GM10248 (cell line): Measurements from ENCODE around the gene CCNDBP1.

ENCODE experiments used
- CTCF ChIA-PET: fragments of 300-600 bp; sonication (Branson Sonifier 250); formaldehyde crosslinking; extraction: SDS; loops from one replicate; lab custom pipeline; 2021; ENCODE audit warnings: antibody characterized with exemption; lab: Yijun Ruan, JAX
- POLR2A ChIA-PET: fragments of 350-650 bp; sonication (Branson Sonifier 250); formaldehyde crosslinking; extraction: SDS; loops from one replicate; lab custom pipeline; 2020; ENCODE audit warnings: antibody characterized with exemption; lab: Yijun Ruan, JAX
- DNase-seq: peaks from one replicate; pipeline ENCODE4 v3.0.0; 2012; ENCODE audit errors: extremely low spot score
- TF ChIP-seq, protein P1 (sequence below): IDR thresholded peaks from 2 replicates; pipeline ENCODE4 v1.5.1; 2012; ENCODE audit warnings: mild to moderate bottlenecking, low read depth; ENCODE audit errors: extremely low read depth, missing control alignments, control extremely low read depth

The CCNDBP1 gene

DNA sequence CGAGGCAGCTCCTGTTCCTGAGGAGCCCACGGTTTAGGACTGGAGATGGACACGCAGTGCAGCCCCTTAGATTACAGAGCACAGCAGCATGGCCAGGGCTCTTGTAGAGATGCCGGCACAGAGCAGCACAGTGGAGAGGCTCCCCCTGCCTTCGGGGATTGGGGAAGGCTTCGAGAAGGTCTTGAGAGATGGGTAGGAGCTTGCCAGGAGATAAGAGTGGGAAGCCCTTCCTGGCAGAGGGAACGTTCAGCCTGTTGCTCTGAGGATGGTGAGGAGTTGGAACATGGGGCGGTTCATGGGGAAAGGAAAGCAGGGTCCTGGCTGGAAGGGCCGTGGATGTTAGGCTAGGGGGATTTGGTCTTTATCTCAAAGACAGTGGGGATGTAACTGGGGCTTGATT is 25.6 kb downstream of the CCNDBP1 start:
- ChIA-PET CTCF (interaction anchor here (0.9 to 6.1 kb wide), 5 partner anchors 15 to 93 kb away, joined by 3 to 40 read pairs (median 8); no protein-coding TSS in a partner anchor), POLR2A (no interaction called here)
- TF ChIP-seq, protein P1, sequence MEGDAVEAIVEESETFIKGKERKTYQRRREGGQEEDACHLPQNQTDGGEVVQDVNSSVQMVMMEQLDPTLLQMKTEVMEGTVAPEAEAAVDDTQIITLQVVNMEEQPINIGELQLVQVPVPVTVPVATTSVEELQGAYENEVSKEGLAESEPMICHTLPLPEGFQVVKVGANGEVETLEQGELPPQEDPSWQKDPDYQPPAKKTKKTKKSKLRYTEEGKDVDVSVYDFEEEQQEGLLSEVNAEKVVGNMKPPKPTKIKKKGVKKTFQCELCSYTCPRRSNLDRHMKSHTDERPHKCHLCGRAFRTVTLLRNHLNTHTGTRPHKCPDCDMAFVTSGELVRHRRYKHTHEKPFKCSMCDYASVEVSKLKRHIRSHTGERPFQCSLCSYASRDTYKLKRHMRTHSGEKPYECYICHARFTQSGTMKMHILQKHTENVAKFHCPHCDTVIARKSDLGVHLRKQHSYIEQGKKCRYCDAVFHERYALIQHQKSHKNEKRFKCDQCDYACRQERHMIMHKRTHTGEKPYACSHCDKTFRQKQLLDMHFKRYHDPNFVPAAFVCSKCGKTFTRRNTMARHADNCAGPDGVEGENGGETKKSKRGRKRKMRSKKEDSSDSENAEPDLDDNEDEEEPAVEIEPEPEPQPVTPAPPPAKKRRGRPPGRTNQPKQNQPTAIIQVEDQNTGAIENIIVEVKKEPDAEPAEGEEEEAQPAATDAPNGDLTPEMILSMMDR, result no peak
- no peak for DNase-seq

DNA sequence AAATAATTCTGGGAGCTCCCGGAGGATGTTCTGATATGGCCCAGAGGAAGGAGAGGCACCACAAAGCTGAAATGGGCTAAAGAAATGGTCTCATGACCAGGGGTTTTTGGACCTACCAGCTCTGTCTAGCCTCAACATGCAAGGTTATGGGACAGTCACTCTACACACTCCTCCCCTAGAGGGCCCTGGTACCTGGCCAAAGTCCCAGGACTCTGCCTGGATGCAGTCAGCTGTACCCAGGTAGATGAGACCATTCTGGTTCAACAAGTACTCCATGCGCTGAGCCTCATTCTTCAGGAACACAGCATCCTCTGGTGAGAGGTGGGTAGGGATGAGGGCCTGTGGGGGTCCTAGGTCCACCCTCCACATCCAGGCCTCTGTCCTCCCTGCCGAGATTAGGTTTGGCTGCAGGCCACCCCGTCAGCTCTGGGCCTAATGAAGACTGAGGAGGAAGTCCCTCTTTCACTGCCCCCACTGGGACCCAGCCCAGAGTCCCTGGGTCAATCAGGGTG is 26.1 kb downstream of the CCNDBP1 start:
- TF ChIP-seq, protein P1, result no peak
- DNase-seq, result no peak
- POLR2A ChIA-PET, result no interaction called here
- CTCF ChIA-PET, result interaction anchor here (1.0 to 6.1 kb wide), 6 partner anchors 8 to 92 kb away, joined by 3 to 40 read pairs (median 16); no protein-coding TSS in a partner anchor

DNA sequence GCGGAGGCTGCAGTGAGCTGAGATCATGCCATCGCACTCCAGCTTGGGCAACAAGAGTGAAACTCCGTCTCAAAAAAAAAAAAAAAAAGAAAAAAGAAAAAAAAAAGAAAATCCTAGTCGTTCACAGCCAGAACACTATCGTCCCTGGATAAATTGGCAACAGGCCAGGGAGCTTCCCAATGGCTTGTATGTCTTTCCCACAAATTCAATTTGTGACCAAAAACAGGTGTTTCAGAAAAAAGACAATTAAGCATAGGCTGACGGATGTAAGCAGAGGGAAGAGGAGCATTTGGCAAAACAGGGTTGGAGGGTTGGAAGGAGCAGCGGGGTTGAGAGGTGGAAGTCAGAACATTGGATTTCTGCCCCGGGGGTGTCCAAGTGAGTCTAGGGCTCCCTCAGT is 27.1 kb downstream of the CCNDBP1 start:
- POLR2A ChIA-PET, result interaction anchor here (0.7 kb wide), 1 partner anchor 163 kb away, joined by 4 read pairs; no protein-coding TSS in a partner anchor
- TF ChIP-seq, protein P1, result no peak
- no peak for DNase-seq
- CTCF ChIA-PET, result interaction anchor here (1.0 to 6.1 kb wide), 5 partner anchors 9 to 73 kb away, joined by 5 to 40 read pairs (median 24); no protein-coding TSS in a partner anchor

DNA sequence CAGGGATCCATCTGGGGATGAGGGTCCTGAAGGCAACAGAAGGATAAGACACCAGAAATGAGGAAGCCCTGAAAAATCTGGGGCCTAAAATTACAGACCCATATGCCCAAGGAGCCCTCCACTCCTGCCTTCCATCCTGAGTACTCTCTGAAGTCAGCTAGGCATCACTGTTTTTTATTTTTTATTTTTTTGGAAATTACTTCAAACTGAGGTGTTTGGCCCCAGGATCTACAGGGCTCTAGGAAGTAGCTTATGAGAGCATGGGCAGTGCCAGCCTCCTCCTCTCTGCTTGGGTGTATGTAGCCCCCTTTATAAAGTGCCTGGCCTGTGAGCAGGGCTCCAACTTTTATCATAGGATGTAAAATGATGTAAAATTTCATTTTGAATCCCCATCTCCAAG is 27.7 kb downstream of the CCNDBP1 start:
- TF ChIP-seq, protein P1, result no peak
- CTCF ChIA-PET, result interaction anchor here (2.5 to 6.1 kb wide), 4 partner anchors 9 to 73 kb away, joined by 7 to 40 read pairs (median 32); no protein-coding TSS in a partner anchor
- POLR2A ChIA-PET, result no interaction called here
- DNase-seq, result no peak

DNA sequence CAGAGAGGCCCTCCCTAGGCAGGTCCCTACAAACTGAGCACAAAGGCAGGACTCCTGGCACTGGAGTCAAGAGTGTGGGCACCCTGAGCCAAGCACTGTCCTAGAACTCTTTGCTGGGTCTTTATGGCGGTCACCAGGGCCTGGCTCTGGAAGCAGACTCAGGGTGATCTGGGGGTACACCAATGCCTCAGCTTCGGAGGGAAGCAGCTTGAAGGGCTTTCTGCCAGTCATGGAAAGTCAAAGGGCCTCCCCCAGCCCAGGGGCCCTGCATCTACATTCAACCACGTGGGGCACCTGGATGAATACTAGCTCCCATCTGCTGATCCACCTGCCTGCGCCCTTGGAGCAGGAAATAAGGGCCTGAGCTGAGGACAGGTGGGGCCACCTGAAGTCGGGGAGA is 28.3 kb downstream of the CCNDBP1 start:
- POLR2A ChIA-PET, result no interaction called here
- DNase-seq, result no peak
- TF ChIP-seq, protein P1, result no peak
- CTCF ChIA-PET, result interaction anchor here (0.9 to 4.8 kb wide), 5 partner anchors 10 to 509 kb away, joined by 4 to 39 read pairs (median 7); no protein-coding TSS in a partner anchor

DNA sequence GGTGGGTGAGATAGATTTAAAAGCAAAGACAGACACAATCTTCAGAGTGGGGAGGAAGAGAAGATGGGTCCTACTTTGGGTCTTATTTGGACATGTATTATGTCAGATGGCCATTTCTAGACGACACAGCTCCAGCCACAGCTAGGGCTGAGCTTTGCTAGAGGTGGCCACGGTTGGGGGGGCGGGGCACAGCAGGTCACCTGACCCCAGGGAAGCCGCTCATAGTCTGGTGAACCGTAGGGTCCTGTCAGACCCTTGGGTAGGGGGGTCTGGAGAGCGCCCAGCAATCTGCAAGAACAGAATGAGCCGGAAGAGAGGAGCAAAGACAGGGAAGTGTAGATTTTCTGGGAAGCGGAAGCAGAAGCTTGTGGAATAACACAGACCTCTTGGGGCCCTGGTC is 29.0 kb downstream of the CCNDBP1 start:
- ChIA-PET CTCF (interaction anchor here (0.9 to 4.8 kb wide), 6 partner anchors 10 to 510 kb away, joined by 4 to 39 read pairs (median 6); no protein-coding TSS in a partner anchor), POLR2A (no interaction called here)
- no peak for DNase-seq
- TF ChIP-seq, protein P1, result no peak
